Mucosa of descending colon (tissue), 3 donors: Measurements from ENCODE around the gene AQP11. TPM values are rescaled to one million over a fixed set of nuclear protein-coding genes. Genes with fewer than 3 reads are reported as not detected.

Experiments
- ATAC-seq: fragments of 200-7000 bp; cut with Tn5 transposase; one replicate; pipeline ENCODE4 v1.9.1; 2020; ENCODE audit warnings: mild to moderate bottlenecking, moderate library complexity
- DNase-seq, 3 donors: peaks; one replicate each; pipeline ENCODE4 v3.0.0-alpha.2; 2020
- H3K36me3 ChIP-seq: fragments of 200-600 bp; one replicate; pipeline ENCODE4 v1.8.0; 2021; ENCODE audit warnings: low read depth, mild to moderate bottlenecking
- H3K4me1 ChIP-seq: fragments of 200-600 bp; one replicate; pipeline ENCODE4 v1.8.0; 2021; ENCODE audit warnings: low read depth, mild to moderate bottlenecking
- H3K4me3 ChIP-seq: fragments of 200-600 bp; one replicate; pipeline ENCODE4 v1.8.0; 2021; ENCODE audit warnings: mild to moderate bottlenecking
- H3K9me3 ChIP-seq: fragments of 200-600 bp; one replicate; pipeline ENCODE4 v1.8.0; 2021; ENCODE audit warnings: mild to moderate bottlenecking
- intact Hi-C, 2 donors: fragments of 100-400 bp; cut with DNase I in 1 of 2; cut with micrococcal nuclease in 1 of 2; formaldehyde crosslinking; loops; one replicate each; pipeline versions ENCODE4 v1.11.0 to v1.11.1; 2022; cut with DNase I, micrococcal nuclease
- long read RNA-seq, 2 donors: library from polyadenylated mRNA; unstranded; transcript quantifications; one replicate each; pipeline ENCODE4 v2.0.0, GENCODE V29; 2019 to 2021
- total RNA-seq, 3 donors: library from RNA; stranded (reverse); fragmentation: NEBNext Ultra II Directional in 2 of 3; extraction: Animal tissue kit (Norgen Biotek cat#: 25700) in 2 of 3; gene quantifications; one replicate each; pipeline versions ENCODE4 v1.2.1 to v1.2.4, GENCODE V29; 2021 to 2023
- TF ChIP-seq, protein P1 (sequence below): fragments of 200-600 bp; IDR thresholded peaks from one replicate; pipeline ENCODE4 v1.8.0; 2022; ENCODE audit warnings: antibody characterized with exemption, mild to moderate bottlenecking
- donor health status: DM: no; HTN: no; CAD: no; lungs with moderate emphysema.
- donor health status: DM: no; HTN: no; CAD: no.
- donor health status: DM: no; HTN: yes; CAD: no.

The AQP11 gene, protein sequence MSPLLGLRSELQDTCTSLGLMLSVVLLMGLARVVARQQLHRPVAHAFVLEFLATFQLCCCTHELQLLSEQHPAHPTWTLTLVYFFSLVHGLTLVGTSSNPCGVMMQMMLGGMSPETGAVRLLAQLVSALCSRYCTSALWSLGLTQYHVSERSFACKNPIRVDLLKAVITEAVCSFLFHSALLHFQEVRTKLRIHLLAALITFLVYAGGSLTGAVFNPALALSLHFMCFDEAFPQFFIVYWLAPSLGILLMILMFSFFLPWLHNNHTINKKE
- total RNA-seq: 1 to 10 TPM; 4.7 to 6.5 (median 6.1) TPM
- long read RNA-seq, donor 1, transcript AQP11-201 (3 exons, 2,152 nt): major isoform, 5 of 12 reads
- long read RNA-seq, donor 1, partial matches to known transcripts: 0 of 12 reads
- long read RNA-seq, donor 1, other reads (novel, unspliced or antisense): 7 of 12 reads
- long read RNA-seq, donor 2, transcript AQP11-201 (3 exons, 2,152 nt): major isoform, 12 of 13 reads
- long read RNA-seq, donor 2, partial matches to known transcripts: 0 of 13 reads
- long read RNA-seq, donor 2, other reads (novel, unspliced or antisense): 1 of 13 reads

DNA sequence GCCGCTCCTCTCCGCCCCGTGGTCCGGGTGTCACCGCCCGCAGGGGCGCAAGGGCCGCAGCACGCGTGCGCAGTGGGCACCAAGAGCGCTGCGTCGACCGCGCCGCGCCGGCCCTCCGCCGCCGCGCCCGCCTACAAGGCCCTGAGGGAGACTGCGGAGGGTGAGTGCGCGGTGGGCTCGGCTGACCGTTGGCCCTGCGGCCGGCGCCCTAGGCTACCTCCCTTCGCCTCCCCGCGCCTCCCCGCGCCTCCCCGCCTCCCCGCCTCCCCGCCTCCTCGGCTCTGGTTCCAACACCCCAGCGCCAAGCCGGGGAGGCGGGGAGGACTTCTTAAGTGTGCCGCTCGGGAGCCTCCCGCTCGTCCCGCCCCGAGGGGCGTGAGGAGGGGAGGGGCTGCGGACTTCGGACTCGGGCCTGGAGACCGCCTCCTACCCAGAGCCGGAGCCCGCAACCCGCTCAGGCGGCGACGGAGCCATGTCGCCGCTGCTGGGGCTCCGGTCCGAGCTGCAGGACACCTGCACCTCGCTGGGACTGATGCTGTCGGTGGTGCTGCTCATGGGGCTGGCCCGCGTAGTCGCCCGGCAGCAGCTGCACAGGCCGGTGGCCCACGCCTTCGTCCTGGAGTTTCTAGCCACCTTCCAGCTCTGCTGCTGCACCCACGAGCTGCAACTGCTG is at the start of gene AQP11:
Gene AQP11, plus strand, starts transcription at position 433 of the 673 bp plus-strand sequence. Its CDS starts 40 bp downstream, at position 473.
- no peaks in the 10 kb centered on the region for H3K36me3 ChIP-seq
- intact Hi-C loops: no loop called here
- H3K4me3 ChIP-seq: peak within 1 kb of the TSS; percentile 31
- peaks cover 11% of the 10 kb centered on the region for H3K4me1 ChIP-seq
- H3K9me3 ChIP-seq: no peaks in the 10 kb centered on the region
- ATAC-seq (peak; percentile 94), DNase-seq (peak; percentile 93 to 97 (median 96))
- TF ChIP-seq, protein P1, sequence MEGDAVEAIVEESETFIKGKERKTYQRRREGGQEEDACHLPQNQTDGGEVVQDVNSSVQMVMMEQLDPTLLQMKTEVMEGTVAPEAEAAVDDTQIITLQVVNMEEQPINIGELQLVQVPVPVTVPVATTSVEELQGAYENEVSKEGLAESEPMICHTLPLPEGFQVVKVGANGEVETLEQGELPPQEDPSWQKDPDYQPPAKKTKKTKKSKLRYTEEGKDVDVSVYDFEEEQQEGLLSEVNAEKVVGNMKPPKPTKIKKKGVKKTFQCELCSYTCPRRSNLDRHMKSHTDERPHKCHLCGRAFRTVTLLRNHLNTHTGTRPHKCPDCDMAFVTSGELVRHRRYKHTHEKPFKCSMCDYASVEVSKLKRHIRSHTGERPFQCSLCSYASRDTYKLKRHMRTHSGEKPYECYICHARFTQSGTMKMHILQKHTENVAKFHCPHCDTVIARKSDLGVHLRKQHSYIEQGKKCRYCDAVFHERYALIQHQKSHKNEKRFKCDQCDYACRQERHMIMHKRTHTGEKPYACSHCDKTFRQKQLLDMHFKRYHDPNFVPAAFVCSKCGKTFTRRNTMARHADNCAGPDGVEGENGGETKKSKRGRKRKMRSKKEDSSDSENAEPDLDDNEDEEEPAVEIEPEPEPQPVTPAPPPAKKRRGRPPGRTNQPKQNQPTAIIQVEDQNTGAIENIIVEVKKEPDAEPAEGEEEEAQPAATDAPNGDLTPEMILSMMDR: no peak

DNA sequence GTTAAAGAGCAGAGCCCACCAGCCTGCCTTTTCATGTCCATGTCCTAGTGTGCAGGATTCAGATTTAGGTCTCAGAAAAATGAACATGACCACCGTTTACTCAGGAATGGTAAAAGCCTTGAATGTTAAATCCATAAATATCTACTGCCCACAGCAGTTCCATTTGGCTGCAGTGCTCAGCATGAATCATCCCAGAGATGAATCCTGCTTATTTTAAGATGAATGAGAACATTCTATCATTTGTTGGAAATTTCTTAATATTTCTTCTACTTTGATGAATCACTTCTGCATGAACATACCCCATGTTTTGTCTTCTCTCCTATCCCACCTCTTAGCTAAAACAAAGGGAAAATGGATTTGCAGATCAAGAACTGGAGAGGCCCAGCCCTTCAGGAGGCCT is 47.5 kb upstream of the AQP11 start:
- no peaks in the 10 kb centered on the region for H3K9me3 ChIP-seq
- no peak for ATAC-seq
- intact Hi-C loops: loop anchor here (10.0 kb wide), 2 partner anchors 67 to 347 kb away; partner anchors contain the start of gene PAK1 (in 1 of the 2)
- H3K4me1 ChIP-seq: no peaks in the 10 kb centered on the region
- no peaks in the 10 kb centered on the region for H3K36me3 ChIP-seq
- TF ChIP-seq, protein P1: no peak
- DNase-seq: no peak
- H3K4me3 ChIP-seq: no peak overlapping the region

DNA sequence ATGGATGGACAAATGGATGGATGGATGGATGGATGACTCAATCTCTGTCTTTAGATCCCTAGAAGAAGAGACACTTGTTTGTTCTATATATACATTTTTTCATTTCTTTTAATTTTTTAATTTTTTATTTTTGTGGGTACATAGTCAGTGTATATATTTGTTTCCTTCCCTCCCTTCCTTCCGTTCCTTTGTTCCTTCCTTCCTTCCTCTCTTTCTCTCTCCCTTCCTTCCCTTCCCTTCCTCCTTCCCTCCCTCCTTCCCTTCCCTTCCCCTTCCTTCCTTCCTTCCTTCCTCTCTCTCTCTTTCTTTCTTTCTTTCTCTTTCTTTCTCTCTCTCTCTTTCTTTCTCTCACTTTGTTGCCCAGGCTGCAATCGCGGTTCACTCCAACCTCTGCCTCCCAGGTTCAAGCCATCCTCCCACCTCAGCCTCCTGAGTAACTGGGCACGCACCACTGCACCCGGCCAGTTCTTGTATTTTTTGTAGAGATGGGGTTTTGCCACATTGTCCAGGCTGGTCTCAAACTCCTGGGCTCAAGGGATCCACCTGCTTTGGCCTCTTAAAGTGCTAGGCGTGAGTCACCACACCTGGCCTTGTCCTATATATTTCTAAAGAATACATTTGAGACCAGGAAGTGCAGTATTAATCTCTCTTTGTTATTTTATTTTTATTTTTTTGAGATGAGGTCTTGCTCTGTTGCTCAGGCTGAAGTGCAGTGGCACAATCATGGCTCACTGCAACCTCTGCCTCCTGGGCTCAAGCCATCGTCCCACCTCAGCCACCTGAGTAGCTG is 42.5 kb upstream of the AQP11 start:
- ATAC-seq: peak; percentile 51
- Histone ChIP-seq H3K9me3 (no peaks in the 10 kb centered on the region), H3K4me3 (no peak overlapping the region), H3K36me3 (no peaks in the 10 kb centered on the region), H3K4me1 (peaks cover 11% of the 10 kb centered on the region)
- intact Hi-C loops: loop anchor here (10.0 kb wide), 2 partner anchors 72 to 352 kb away; partner anchors contain the start of gene PAK1 (in 1 of the 2)
- TF ChIP-seq, protein P1: no peak
- no peak for DNase-seq

DNA sequence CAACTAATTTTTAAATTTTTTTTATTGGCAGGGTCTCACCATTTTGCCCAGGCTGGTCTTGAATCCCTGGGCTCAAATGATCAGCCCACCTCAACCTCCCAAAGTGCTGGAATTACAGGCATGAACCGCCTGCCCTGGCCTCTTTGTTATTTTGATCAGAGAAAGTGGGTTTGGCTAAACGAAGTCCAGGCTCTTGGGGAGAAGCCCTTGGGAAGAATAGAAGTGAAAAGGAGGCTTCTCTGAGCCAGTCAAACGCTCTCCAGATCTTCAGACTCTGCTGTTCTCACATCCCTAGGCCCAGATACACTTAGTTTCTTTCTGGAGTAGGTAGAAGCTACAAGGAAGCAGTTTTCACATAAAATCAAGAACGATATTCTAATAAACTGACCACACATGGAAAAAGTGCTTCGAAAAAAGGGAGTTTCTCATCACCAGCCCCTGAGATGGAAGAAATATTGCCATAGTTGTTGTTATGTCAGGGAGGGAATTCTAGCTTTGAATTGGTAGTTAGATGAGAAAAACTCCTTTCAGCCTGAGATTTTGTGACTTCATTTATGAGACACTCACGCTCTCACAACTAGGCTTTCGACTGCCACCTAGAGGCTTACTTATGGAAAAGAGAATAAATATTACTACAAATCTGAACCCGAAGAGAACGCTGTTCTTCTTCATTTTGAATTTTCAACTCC is 41.7 kb upstream of the AQP11 start:
- Histone ChIP-seq H3K9me3 (no peaks in the 10 kb centered on the region), H3K36me3 (no peaks in the 10 kb centered on the region), H3K4me3 (no peak overlapping the region), H3K4me1 (peaks cover 11% of the 10 kb centered on the region)
- ATAC-seq: peak; percentile 93
- peak in 1 of 3 donors; percentile 58 for DNase-seq
- intact Hi-C loops: loop anchor here (10.0 kb wide), 2 partner anchors 73 to 353 kb away; partner anchors contain the start of gene PAK1 (in 1 of the 2)
- TF ChIP-seq, protein P1: no peak
